ENCODE measurements around the gene DDX47.
"Not testable (repeated sequence)": the region's sequence is repeated elsewhere in the genome, so short reads cannot be mapped to it uniquely, and the experiment has no call there.

The DDX47 gene

GRCh38 chr12:12796928-12797793 is 16.0 kb upstream of the DDX47 start:
- DNase-seq (ENCODE audit: low read depth in 2 of 2): no peak

GRCh38 chr12:12797794-12798152 is 15.4 kb upstream of the DDX47 start:
- no peak for DNase-seq (ENCODE audit: low read depth in 2 of 2)

- DNase-seq (ENCODE audit: low read depth in 2 of 2): no peak
These were observed 14.7 kb upstream of the DDX47 start for GRCh38 chr12:12798480-12798879.

GRCh38 chr12:12799163-12799920 is 13.8 kb upstream of the DDX47 start:
- DNase-seq (ENCODE audit: low read depth in 2 of 2): no peak

GRCh38 chr12:12800406-12801180 is 12.6 kb upstream of the DDX47 start:
- no peak for DNase-seq (ENCODE audit: low read depth in 2 of 2)

- not testable (repeated sequence) for DNase-seq (ENCODE audit: low read depth in 2 of 2)
These were observed 11.5 kb upstream of the DDX47 start for GRCh38 chr12:12801656-12802055.

GRCh38 chr12:12803186-12803585 is 10.0 kb upstream of the DDX47 start:
- DNase-seq (ENCODE audit: low read depth in 2 of 2): no peak

- no peak for DNase-seq (ENCODE audit: low read depth in 2 of 2)
These were observed 9.1 kb upstream of the DDX47 start for GRCh38 chr12:12804011-12804410.

- DNase-seq (ENCODE audit: low read depth in 2 of 2): no peak
These were observed 8.7 kb upstream of the DDX47 start for GRCh38 chr12:12804432-12804886.

- DNase-seq (ENCODE audit: low read depth in 2 of 2): no peak
These were observed 6.2 kb upstream of the DDX47 start for GRCh38 chr12:12806784-12807516.

GRCh38 chr12:12807517-12807903 is 5.6 kb upstream of the DDX47 start:
- not testable (repeated sequence) for DNase-seq (ENCODE audit: low read depth in 2 of 2)

GRCh38 chr12:12807970-12808702 is 5.0 kb upstream of the DDX47 start:
- no peak for DNase-seq (ENCODE audit: low read depth in 2 of 2)

- DNase-seq (ENCODE audit: low read depth in 2 of 2): no peak
These were observed 2.6 kb upstream of the DDX47 start for GRCh38 chr12:12810553-12811021.

GRCh38 chr12:12811343-12811742 is 1.8 kb upstream of the DDX47 start:
- DNase-seq (ENCODE audit: low read depth in 2 of 2): no peak

GRCh38 chr12:12812174-12812573 is 972 bp upstream of the DDX47 start:
- no peak for DNase-seq (ENCODE audit: low read depth in 2 of 2)

GRCh38 chr12:12812618-12813119 is 477 bp upstream of the DDX47 start:
- no peak for DNase-seq (ENCODE audit: low read depth in 2 of 2)

- DNase-seq (ENCODE audit: low read depth in 2 of 2): no peak
These were observed 4.5 kb downstream of the DDX47 start for GRCh38 chr12:12817616-12818015.

- DNase-seq (ENCODE audit: low read depth in 2 of 2): no peak
These were observed 5.6 kb downstream of the DDX47 start for GRCh38 chr12:12818701-12819100.

- no peak for DNase-seq (ENCODE audit: low read depth in 2 of 2)
These were observed 6.1 kb downstream of the DDX47 start for GRCh38 chr12:12819221-12819620.

- no peak for DNase-seq (ENCODE audit: low read depth in 2 of 2)
These were observed 6.7 kb downstream of the DDX47 start for GRCh38 chr12:12819752-12820311.

Data from stimulated activated CD8-positive, alpha-beta memory T cell treated with anti-CD3 and anti-CD28 coated beads, Interleukin-15, amount 100 ng/mL, for 4 hours (primary cell).